DOHH2 (cell line): ENCODE results near the gene SLC22A6.

Experiments
- H3F3A ChIP-seq: fragments of 200-600 bp; sonication (generic), shearing (Covaris generic); 2 replicates; pipeline ENCODE4 v1.6.0; 2016; ENCODE audit warnings: antibody characterized with exemption, mild to moderate bottlenecking; ENCODE audit not compliant: control insufficient read depth, insufficient read depth
- H3K27ac ChIP-seq: fragments of 200-600 bp; sonication (generic); 2 replicates; pipeline ENCODE4 v1.5.1; 2014; ENCODE audit warnings: low read depth, mild to moderate bottlenecking, low read length, moderate library complexity
- H3K27me3 ChIP-seq: fragments of 200-600 bp; sonication (generic); 2 replicates; pipeline ENCODE4 v1.6.1; 2014; ENCODE audit warnings: mild to moderate bottlenecking, low read length, mixed read lengths; ENCODE audit not compliant: control insufficient read depth
- H3K36me3 ChIP-seq: fragments of 200-600 bp; sonication (generic); 2 replicates; pipeline ENCODE4 v1.6.1; 2014; ENCODE audit warnings: mild to moderate bottlenecking, low read length, moderate library complexity, mixed read lengths; ENCODE audit not compliant: control insufficient read depth
- H3K4me1 ChIP-seq: fragments of 200-600 bp; sonication (generic); 2 replicates; pipeline ENCODE4 v1.6.1; 2014; ENCODE audit warnings: mild to moderate bottlenecking, low read length, mixed read lengths; ENCODE audit not compliant: control insufficient read depth
- H3K4me2 ChIP-seq: fragments of 200-600 bp; sonication (generic); 2 replicates; pipeline ENCODE4 v1.6.0; 2014; ENCODE audit warnings: mild to moderate bottlenecking, low read length, moderate library complexity
- H3K4me3 ChIP-seq: fragments of 200-600 bp; sonication (generic); 2 replicates; pipeline ENCODE4 v1.5.1; 2014; ENCODE audit warnings: mild to moderate bottlenecking, low read length, mixed read lengths
- H3K79me2 ChIP-seq: fragments of 200-600 bp; sonication (generic); 2 replicates; pipeline ENCODE4 v1.6.1; 2014; ENCODE audit warnings: mild to moderate bottlenecking, low read length, mixed read lengths; ENCODE audit not compliant: control insufficient read depth
- H3K9me2 ChIP-seq: fragments of 200-600 bp; sonication (generic); replicated peaks from 2 replicates; pipeline ENCODE4 v1.6.1; 2014; ENCODE audit warnings: mild to moderate bottlenecking, low read length, mixed read lengths; ENCODE audit not compliant: control insufficient read depth
- H3K9me3 ChIP-seq: fragments of 200-600 bp; sonication (generic); 2 replicates; pipeline ENCODE4 v1.6.1; 2014; ENCODE audit warnings: antibody characterized with exemption, low read length, mixed read lengths; ENCODE audit not compliant: control insufficient read depth, insufficient read depth
- H4K20me1 ChIP-seq: fragments of 200-600 bp; sonication (generic); 2 replicates; pipeline ENCODE4 v1.6.0; 2014; ENCODE audit warnings: low read depth, mild to moderate bottlenecking, antibody characterized with exemption, low read length, moderate library complexity; ENCODE audit not compliant: control insufficient read depth, insufficient read depth
- EZH2phosphoT487 ChIP-seq: fragments of 200-600 bp; sonication (generic); IDR thresholded peaks from 2 replicates; pipeline ENCODE4 v1.6.1; 2017; ENCODE audit warnings: borderline replicate concordance, mild to moderate bottlenecking, antibody characterized with exemption, low read length, moderate library complexity, mixed read lengths
- TF ChIP-seq, protein P1 (sequence below): fragments of 200-600 bp; sonication (generic); IDR thresholded peaks from one replicate; pipeline ENCODE4 v1.5.1; 2014; ENCODE audit warnings: antibody characterized with exemption, mild to moderate bottlenecking, low read depth, low read length; ENCODE audit not compliant: poor library complexity, severe bottlenecking

The SLC22A6 gene

DNA sequence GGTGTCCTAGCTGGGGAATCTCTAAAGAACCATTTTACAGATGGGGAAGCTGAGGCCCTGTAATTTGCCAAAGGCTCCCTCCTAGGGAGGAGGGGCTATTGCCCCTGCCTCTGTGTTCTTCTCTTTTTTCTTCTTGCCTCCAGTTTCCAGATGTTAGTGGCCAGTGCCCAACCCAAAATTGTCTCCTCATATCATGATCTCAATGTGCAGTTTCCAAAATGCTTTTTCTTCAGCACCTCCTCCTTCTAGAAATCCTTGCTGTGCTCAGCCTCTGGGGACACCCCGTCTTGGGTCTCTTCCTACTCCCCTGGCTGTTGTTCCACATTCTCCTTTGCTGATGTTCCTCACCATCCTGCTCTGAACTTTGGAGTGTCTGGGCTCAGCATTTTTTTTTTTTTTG is 54.1 kb downstream of the SLC22A6 start:
- H3K27ac ChIP-seq = no peak overlapping the region
- peaks cover 32% of the 10 kb centered on the region for H3K27me3 ChIP-seq
- no peaks in the 10 kb centered on the region for H3K4me1 ChIP-seq
- no peaks in the 10 kb centered on the region for H3K9me2 ChIP-seq
- no peaks in the 10 kb centered on the region for H3K79me2 ChIP-seq
- H4K20me1 ChIP-seq = no peaks in the 10 kb centered on the region
- TF ChIP-seq, protein P1, sequence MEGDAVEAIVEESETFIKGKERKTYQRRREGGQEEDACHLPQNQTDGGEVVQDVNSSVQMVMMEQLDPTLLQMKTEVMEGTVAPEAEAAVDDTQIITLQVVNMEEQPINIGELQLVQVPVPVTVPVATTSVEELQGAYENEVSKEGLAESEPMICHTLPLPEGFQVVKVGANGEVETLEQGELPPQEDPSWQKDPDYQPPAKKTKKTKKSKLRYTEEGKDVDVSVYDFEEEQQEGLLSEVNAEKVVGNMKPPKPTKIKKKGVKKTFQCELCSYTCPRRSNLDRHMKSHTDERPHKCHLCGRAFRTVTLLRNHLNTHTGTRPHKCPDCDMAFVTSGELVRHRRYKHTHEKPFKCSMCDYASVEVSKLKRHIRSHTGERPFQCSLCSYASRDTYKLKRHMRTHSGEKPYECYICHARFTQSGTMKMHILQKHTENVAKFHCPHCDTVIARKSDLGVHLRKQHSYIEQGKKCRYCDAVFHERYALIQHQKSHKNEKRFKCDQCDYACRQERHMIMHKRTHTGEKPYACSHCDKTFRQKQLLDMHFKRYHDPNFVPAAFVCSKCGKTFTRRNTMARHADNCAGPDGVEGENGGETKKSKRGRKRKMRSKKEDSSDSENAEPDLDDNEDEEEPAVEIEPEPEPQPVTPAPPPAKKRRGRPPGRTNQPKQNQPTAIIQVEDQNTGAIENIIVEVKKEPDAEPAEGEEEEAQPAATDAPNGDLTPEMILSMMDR = no peak
- TF ChIP-seq EZH2phosphoT487 = no peak
- no peaks in the 10 kb centered on the region for H3K36me3 ChIP-seq
- no peaks in the 10 kb centered on the region for H3F3A ChIP-seq
- H3K4me3 ChIP-seq = no peak overlapping the region
- no peak overlapping the region for H3K4me2 ChIP-seq
- no peaks in the 10 kb centered on the region for H3K9me3 ChIP-seq

DNA sequence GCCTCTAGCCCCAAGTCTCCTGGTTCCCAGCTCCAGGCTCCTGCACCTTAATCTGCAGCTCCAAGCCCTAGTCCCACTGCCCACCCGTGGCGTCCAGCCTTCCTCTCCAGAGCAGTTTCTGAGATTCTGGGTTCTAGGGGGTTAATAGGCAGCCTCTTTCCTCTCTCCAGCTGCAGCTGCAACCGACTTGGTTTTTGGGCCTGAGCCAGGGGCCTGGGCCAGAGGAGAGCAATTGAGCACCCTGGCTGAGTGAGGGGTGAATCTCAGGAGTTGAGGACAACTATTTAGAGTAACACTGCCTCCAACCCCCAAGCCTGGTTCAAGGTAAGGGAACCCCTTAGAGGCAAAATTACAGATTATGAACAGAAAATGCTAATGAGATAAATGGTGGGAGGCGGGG is 54.6 kb downstream of the SLC22A6 start:
- H3K9me2 ChIP-seq = no peaks in the 10 kb centered on the region
- no peaks in the 10 kb centered on the region for H4K20me1 ChIP-seq
- no peak overlapping the region for H3K4me2 ChIP-seq
- H3K36me3 ChIP-seq = no peaks in the 10 kb centered on the region
- peaks cover 37% of the 10 kb centered on the region for H3K27me3 ChIP-seq
- no peak overlapping the region for H3K4me3 ChIP-seq
- no peaks in the 10 kb centered on the region for H3K9me3 ChIP-seq
- H3F3A ChIP-seq = no peaks in the 10 kb centered on the region
- H3K27ac ChIP-seq = no peak overlapping the region
- H3K79me2 ChIP-seq = no peaks in the 10 kb centered on the region
- H3K4me1 ChIP-seq = no peaks in the 10 kb centered on the region
- TF ChIP-seq EZH2phosphoT487 = no peak
- TF ChIP-seq, protein P1 = no peak

DNA sequence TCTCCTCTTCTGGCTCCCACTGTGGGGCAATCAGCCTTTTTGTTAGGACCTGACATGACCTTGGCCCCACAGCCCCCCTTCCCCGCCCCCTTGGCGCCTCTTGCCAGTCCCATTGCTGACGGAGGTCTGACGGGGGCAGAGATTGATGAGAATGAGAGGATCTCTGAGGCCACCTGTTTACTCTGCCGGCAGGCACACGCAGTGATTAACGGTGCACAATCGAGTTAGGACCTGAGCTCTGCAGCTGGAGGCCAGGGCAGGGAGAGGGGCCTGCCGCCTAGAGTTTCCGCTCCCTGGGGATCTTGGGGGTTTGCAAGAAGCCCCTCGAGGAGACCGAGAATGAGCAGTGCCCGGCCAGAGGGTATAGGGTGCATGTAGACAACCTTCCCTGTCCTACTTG is 56.8 kb downstream of the SLC22A6 start:
- no peak overlapping the region for H3K27ac ChIP-seq
- H3K27me3 ChIP-seq = peaks cover 47% of the 10 kb centered on the region
- H3K79me2 ChIP-seq = no peaks in the 10 kb centered on the region
- no peak overlapping the region for H3K4me2 ChIP-seq
- no peaks in the 10 kb centered on the region for H4K20me1 ChIP-seq
- H3K36me3 ChIP-seq = no peaks in the 10 kb centered on the region
- peaks cover 9% of the 10 kb centered on the region for H3K4me1 ChIP-seq
- TF ChIP-seq, protein P1 = no peak
- no peak for TF ChIP-seq EZH2phosphoT487
- H3F3A ChIP-seq = no peaks in the 10 kb centered on the region
- H3K4me3 ChIP-seq = no peak overlapping the region
- H3K9me3 ChIP-seq = no peaks in the 10 kb centered on the region
- no peaks in the 10 kb centered on the region for H3K9me2 ChIP-seq
